Measurements from ENCODE around the gene EEFSEC. TPM values are rescaled to one million over a fixed set of nuclear protein-coding genes. Genes with fewer than 3 reads are reported as not detected.
A peak's percentile ranks its signal among the peaks of the same experiment; 100 is the strongest.

EEFSEC gene
- total RNA-seq, 1 donor, result 5.1 TPM

DNA sequence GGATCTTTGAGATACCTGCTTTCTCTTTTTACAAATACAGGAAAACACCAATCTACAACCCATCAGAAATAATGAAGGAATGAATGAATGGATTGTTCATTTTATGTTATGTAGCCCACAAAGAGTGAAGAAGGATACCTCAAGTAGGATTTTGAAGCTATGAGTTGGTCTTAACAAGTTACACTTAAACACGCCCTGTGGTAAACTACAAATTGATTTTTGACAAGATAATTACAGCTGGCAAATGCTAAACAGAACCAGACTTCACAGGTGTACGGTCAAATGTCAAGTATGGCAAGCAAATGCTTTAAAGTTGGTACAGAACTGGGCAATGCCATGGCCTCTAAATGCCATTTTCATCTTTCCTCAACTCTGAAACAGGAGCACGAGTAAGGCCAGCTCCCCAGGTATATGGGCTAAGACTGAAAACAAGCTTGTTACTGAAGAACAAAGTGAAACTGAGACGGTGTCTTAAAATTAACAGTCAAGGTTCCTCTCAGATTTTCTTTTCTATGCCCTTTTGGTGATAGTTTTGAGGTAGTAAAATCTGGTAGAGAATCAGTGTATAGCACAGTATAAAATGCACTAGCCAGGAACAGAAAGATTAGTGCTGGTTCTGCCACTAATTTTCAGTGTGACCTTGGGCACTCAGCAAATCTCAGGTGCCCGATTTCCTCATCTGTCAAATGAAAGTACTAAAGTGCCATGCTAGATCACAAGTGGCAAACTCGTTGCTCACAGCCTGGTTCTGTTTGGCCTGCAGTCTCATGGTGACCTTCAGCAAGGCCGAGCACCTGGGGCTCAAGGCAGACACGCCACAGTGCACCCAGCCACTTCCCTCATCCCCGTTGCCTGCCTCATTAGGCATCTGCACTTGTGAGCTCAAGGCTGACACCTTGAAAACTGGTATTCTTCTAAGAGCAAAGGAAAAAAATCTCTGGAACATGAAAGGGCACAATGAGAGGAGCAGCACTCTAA is 39.2 kb upstream of the EEFSEC start:
- Histone ChIP-seq H3K9me3 (ENCODE audit: low read depth, low read length) (no peaks in the 10 kb centered on the region), H3K4me2 (ENCODE audit: insufficient read depth, low read length) (no peak overlapping the region), H2AFZ (ENCODE audit: low read length) (no peak overlapping the region), H4K20me1 (ENCODE audit: insufficient read depth, low read length) (no peaks in the 10 kb centered on the region), H3K4me3 (ENCODE audit: insufficient read depth, low read length) (no peak overlapping the region), H3K79me2 (ENCODE audit: insufficient read depth, low read length) (peaks cover 24% of the 10 kb centered on the region), H3K27ac (ENCODE audit: low read depth, low read length) (no peak overlapping the region), H3K4me1 (ENCODE audit: insufficient read depth, low read length) (peaks cover 24% of the 10 kb centered on the region), H3K27me3 (ENCODE audit: insufficient read depth, low read length) (no peaks in the 10 kb centered on the region), H3K36me3 (ENCODE audit: insufficient read depth, low read length) (peaks cover 16% of the 10 kb centered on the region)
- TF ChIP-seq, protein P1, sequence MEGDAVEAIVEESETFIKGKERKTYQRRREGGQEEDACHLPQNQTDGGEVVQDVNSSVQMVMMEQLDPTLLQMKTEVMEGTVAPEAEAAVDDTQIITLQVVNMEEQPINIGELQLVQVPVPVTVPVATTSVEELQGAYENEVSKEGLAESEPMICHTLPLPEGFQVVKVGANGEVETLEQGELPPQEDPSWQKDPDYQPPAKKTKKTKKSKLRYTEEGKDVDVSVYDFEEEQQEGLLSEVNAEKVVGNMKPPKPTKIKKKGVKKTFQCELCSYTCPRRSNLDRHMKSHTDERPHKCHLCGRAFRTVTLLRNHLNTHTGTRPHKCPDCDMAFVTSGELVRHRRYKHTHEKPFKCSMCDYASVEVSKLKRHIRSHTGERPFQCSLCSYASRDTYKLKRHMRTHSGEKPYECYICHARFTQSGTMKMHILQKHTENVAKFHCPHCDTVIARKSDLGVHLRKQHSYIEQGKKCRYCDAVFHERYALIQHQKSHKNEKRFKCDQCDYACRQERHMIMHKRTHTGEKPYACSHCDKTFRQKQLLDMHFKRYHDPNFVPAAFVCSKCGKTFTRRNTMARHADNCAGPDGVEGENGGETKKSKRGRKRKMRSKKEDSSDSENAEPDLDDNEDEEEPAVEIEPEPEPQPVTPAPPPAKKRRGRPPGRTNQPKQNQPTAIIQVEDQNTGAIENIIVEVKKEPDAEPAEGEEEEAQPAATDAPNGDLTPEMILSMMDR (IDR thresholded peaks at IDR 0.05; ENCODE audit: extremely low read depth, low read depth, low read length), result no peak
- no peak for DNase-seq (ENCODE audit: insufficient read length, low spot score, missing footprints)

DNA sequence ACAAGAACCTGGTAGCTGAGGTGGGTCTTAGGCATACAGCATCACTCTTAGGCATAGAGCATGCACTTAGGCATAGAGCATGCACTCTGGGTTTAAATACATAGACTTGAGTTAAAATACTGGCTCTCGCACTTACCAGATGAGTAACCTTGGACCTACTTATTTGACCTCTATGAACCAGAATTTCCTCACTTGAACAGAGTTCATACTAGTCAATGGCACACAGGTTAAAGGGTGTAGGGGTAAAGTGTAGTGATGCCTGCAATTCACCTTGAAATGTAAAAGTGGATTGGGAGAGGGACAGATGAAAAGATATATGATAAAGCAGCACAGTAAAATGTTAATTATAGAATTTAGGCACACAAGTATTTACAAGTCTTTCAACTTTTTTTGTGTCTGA is 31.3 kb upstream of the EEFSEC start:
- Histone ChIP-seq H3K4me1 (ENCODE audit: insufficient read depth, low read length) (peaks cover 7% of the 10 kb centered on the region), H3K4me3 (ENCODE audit: insufficient read depth, low read length) (no peak overlapping the region), H4K20me1 (ENCODE audit: insufficient read depth, low read length) (no peaks in the 10 kb centered on the region), H3K4me2 (ENCODE audit: insufficient read depth, low read length) (peak overlapping the region; percentile 93), H3K27me3 (ENCODE audit: insufficient read depth, low read length) (no peaks in the 10 kb centered on the region), H3K9me3 (ENCODE audit: low read depth, low read length) (no peaks in the 10 kb centered on the region), H3K36me3 (ENCODE audit: insufficient read depth, low read length) (peaks cover 17% of the 10 kb centered on the region), H2AFZ (ENCODE audit: low read length) (no peak overlapping the region), H3K27ac (ENCODE audit: low read depth, low read length) (no peak overlapping the region), H3K79me2 (ENCODE audit: insufficient read depth, low read length) (peaks cover 27% of the 10 kb centered on the region)
- TF ChIP-seq, protein P1 (IDR thresholded peaks at IDR 0.05; ENCODE audit: extremely low read depth, low read depth, low read length), result no peak
- no peak for DNase-seq (ENCODE audit: insufficient read length, low spot score, missing footprints)

DNA sequence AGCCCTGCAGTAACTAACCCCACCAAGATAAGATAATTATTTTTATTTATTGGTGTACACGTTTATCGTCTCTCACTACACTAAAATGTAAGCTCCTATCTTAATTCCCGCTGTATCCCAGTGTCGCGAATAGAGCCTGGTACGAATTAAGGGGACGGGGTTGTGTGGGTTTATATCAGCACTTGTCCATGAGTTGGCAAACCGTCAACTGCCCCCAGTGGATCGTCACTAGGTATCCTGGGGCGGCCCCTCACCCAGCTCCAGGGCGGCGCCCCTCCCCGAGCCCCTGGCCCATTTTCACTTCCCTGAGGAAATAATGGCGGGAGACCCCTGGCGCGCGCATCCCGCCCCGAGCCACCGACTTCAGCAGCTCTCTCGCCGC is 30.1 kb upstream of the EEFSEC start:
- H3K4me3 ChIP-seq (ENCODE audit: insufficient read depth, low read length), result peak overlapping the region; percentile 100
- DNase-seq (ENCODE audit: insufficient read length, low spot score, missing footprints), result no peak
- no peaks in the 10 kb centered on the region for H3K27me3 ChIP-seq (ENCODE audit: insufficient read depth, low read length)
- TF ChIP-seq, protein P1 (IDR thresholded peaks at IDR 0.05; ENCODE audit: extremely low read depth, low read depth, low read length), result no peak
- H2AFZ ChIP-seq (ENCODE audit: low read length), result peak overlapping the region; percentile 95
- peak overlapping the region; percentile 93 for H3K4me2 ChIP-seq (ENCODE audit: insufficient read depth, low read length)
- H3K36me3 ChIP-seq (ENCODE audit: insufficient read depth, low read length), result peaks cover 7% of the 10 kb centered on the region
- H3K9me3 ChIP-seq (ENCODE audit: low read depth, low read length), result no peaks in the 10 kb centered on the region
- peaks cover 7% of the 10 kb centered on the region for H3K4me1 ChIP-seq (ENCODE audit: insufficient read depth, low read length)
- peaks cover 27% of the 10 kb centered on the region for H3K79me2 ChIP-seq (ENCODE audit: insufficient read depth, low read length)
- H4K20me1 ChIP-seq (ENCODE audit: insufficient read depth, low read length), result no peaks in the 10 kb centered on the region
- peak overlapping the region; percentile 88 for H3K27ac ChIP-seq (ENCODE audit: low read depth, low read length)
